Stimulated activated CD8-positive, alpha-beta memory T cell treated with anti-CD3 and anti-CD28 coated beads, Interleukin-4, amount 100 ng/mL, for 4 hours (primary cell): ENCODE results near the gene LHB.

Experiments
- DNase-seq, 2 donors: peaks; one replicate each; pipeline ENCODE4 v3.0.0-alpha.2; 2020; ENCODE audit warnings: low read depth in 2 of 2, low spot score in 1 of 2

LHB gene

DNA sequence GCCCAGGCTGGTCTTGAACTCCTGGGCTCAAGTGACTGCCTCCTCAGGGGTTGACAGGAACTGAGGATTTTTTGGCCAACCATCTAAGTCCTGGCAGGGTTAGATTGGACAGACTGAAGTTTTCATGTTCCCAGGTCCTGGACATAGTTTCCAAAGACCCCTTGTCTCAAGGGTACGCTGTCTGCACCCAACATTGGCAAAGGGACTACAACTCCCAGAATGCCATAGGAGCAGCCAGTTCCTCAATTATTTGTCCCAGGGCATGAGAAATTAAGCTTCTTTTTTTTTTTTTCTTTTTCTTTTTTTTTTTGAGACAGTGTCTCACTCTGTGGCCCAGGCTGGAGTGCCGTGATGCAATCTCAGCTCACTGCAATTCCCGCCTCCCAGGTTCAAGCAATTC, 30.7 kb downstream of the LHB start:
- no peak for DNase-seq

- no peak for DNase-seq
These were observed 31.2 kb downstream of the LHB start for GRCh38 chr19:48985711-48986110.

GRCh38 chr19:48982280-48982679, 34.6 kb downstream of the LHB start:
- DNase-seq = no peak

DNA sequence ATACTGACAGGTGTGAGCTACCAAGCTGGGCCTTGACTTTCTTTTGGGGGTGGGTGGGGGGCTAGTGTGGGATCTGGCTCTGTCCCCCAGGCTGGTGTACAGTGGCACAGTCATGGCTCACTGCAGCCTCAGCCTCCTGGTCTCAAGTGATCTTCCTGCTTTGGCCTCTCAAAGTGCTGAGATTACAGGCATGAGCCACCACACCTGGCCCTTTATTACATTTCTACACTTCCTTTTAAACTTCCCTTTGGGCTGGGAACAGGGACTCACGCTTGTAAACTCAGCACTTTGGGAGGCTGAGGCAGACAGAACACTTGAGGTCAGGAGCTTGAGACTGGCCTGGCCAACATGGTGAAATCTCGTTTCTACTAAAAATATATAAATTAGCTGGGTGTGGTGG, 39.8 kb downstream of the LHB start:
- no peak for DNase-seq

DNA sequence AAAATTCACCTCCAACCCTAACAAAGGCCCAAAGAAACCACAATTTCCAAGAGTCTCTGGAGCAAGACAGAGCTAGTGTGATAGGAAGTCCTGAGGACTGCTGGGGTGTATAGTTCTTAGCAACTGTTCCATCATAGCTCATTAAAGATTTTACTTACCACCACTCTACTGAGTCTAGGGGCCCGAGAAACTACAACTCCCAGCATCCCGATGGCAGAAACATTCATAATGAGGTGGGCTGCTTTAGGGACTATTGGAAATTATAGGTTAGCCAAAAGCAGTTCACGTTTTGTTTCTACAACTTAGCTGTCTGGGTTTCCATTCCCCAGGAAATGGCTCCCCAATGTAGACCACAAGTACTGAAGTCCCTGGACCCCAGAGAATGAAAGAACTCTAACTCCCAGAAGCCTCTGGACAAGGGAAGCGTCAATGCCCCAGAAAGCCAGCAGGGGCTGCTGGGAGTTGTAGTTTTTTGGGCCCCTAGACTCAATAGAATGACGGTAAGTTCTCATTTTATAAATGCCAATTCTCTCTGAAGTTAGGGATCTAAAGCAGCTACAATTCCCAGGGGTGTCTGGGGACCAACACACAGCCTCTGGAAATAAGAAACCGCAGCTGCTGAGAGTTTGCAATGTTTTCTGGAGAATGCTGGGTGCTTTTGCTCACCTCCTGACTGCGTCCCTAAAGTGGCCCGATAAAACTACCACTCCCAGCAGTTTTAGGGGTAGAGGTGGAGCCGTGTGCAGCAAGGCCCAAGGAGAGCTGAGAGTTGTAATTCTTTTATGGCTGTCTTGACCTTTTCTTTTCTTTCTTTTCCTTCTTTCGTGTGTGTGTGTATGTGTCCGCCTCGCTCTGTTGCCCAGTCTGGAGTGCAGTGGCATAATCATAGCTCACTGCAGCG, 40.7 kb downstream of the LHB start:
- no peak for DNase-seq

DNA sequence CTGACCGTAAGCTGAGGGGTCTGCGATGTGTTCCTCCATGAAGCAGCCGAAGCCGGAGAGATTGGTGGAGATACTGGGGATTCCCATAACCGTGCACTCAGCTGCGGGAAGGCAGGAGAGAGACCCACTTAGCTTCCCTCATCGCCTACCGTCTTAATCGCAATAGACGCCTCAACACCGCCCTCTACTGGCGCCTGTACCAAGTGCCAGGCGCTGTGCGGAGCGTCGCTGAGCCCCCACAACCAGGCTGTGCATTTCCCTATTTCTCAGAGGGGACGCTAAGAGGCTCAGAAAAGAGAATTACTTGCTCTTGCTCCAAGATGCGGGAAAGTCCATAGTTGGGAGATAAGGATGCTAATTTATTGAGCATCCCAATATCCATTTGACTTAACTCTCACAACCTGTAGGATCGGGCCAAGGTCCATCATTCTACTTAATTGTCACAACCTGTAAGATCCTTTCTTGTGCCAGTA, 45.9 kb downstream of the LHB start:
- peak; percentile 61 to 77 for DNase-seq

GRCh38 chr19:48970139-48970766, 46.6 kb downstream of the LHB start:
- no peak for DNase-seq

DNA sequence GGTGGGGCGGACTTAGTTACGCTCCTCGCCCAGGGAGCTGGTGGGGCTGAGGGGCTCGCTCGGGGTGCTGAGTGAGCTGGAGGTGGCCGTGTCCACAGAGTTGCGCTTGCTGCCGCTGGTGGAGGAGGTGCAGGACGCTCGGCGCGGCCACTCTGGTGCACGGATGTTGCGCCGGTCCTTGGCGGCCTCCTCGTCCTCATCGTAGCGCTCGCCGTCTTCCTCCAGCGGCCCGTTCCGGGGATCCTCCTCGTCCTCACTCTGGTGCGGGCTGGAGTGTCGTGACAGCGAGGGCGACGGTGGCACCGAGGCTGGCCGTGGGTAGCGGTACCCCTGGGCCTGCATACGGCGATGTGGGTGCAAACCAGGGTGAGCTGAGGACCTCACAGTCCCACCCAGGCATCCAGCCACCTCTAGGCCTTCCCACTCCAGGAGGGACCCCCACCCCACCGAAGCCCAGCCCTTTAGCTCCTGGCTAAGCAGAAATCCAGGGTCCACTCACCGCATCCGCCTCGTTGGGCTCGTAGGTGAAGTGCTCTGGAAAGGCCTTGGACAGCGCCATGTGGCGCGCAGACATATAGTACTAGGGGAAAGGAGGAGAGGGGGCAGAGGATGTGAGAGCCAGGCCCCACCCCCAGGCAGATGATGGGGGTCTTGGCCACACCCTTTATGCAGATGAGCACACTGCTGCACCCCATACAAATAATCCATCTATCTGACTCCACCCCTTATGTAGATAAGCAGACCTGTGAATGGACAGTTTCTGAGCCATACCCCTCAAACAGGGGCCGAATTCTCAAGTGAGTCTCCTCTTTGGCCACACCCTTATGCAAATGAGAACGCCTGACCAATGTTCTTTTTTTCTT, 47.4 kb downstream of the LHB start:
- DNase-seq = no peak

DNA sequence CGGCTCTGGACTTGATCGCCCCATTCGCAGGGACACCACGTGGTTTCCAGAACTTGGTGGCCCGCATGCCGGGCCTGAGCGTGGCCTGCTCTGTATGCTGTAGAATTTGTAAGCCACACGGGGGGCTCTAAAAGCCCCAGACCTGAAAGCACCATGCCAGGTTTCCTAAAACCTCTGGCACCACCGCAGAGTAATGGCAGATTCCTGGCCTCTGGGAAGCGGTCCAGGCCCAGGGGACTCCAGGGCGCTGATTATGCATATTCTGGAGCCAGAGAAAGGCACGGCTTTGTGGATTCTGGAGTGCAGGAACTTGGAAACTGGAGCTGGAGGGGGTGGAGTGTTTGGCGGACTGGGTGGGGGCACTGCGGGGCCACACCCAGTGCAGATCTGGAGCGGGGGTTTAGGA, 48.1 kb downstream of the LHB start:
- DNase-seq = no peak

DNA sequence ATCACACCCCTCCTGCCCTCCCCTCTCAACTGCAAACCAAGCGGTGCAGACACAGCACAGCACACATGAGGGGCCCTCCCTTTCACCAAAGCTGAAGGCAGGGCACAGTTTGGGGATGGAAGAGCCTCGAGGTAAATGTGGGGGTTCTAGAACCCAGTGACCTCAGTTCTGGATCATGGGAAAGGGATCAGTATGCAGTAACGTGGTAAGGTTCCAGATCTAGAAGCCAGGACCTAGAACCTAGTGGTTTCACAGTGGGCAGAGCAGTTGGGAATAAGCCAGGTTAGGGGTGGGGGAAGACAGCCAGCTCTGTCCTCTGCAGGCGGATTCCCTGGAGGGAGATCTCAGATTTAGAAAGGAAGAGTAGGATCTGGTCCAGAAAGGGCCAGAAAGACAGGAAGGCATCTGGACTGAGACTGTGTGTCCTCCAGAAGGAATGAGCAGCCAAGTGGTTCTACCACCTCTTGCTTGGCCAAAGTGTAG, 48.7 kb downstream of the LHB start:
- DNase-seq = no peak

DNA sequence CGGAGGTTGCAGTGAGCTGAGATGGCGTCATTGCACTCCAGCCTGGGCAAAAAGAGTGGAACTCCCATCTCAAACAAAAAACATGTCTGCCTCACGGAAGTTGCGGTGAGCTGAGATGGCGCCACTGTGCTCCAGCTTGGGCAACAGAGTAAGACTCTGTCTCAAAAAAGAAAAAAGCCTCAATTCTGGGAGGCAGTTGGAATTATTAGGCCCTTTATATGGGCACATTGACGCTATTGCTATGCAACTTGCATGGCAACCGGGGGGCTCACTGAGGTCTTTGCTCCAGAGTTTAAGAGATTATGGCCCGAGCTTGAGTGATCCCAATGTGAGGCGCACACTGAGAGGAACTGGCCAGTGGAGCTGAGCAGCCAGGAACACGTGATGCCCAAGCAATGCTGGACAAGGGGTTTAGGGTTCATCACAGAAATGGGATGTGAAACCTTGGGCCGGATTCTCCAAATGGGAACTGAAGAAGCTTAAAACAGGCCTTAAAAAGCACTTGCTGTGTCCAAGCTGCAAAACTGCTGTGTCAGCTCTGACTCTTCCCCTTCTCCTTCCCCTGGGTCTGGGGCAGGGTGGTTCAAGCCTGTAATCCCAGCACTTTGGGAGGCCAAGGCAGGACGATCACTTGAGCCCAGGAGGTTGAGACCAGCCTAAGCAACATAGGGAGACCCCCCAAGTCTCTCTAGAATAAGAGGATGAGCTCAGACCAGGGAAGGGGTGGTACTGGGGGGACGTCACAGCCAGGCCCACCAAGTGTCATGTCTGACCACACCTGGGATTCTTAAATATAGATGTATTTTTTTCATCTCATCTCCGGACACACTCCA, 49.3 kb downstream of the LHB start:
- DNase-seq = no peak

DNA sequence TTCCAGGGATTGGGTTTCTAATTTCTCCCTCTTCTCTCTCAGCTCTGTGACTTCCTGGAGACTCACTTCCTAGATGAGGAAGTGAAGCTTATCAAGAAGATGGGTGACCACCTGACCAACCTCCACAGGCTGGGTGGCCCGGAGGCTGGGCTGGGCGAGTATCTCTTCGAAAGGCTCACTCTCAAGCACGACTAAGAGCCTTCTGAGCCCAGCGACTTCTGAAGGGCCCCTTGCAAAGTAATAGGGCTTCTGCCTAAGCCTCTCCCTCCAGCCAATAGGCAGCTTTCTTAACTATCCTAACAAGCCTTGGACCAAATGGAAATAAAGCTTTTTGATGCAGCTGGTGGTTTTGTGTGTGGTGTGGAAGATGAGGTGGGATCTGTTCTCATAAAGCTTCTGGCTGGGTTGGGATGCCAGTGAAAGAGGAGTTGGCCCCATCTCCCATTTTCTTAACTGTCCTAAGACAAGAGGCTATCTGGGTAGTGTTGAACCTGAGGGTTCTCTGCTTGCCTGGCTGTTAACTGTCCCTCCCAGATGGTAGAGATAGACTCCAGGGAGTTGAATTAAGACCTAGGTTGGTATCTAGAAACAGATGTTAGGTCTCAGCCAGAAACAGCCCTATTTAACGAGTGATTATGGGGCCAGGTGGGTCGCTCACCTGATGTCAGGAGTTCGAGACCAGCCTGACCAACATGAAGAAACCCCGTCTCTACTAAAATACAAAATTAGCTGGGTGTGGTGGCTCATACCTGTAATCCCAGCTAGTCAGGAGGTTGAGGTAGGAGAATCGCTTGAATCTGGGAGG, 50.1 kb downstream of the LHB start:
- DNase-seq = no peak
